Mesodermal cell (in vitro differentiated cells): Measurements from ENCODE around the gene GINS1.
"Not testable (repeated sequence)": the region's sequence is repeated elsewhere in the genome, so short reads cannot be mapped to it uniquely, and the experiment has no call there.

Experiments
- H3K27ac ChIP-seq: 2 replicates; pipeline ENCODE4 v1.7.0; 2013; ENCODE audit warnings: mild to moderate bottlenecking, low read depth, low read length, moderate library complexity; ENCODE audit not compliant: severe bottlenecking
- H3K36me3 ChIP-seq: 2 replicates; pipeline ENCODE4 v1.7.1; 2013; ENCODE audit warnings: mild to moderate bottlenecking, low read length, moderate library complexity; ENCODE audit not compliant: control insufficient read depth, insufficient read depth
- H3K4me1 ChIP-seq: one replicate; pipeline ENCODE4 v1.7.1; 2013; ENCODE audit warnings: mild to moderate bottlenecking, low read length; ENCODE audit not compliant: insufficient read depth, control insufficient read depth, poor library complexity, severe bottlenecking
- H3K4me3 ChIP-seq: 2 replicates; pipeline ENCODE4 v1.7.0; 2013; ENCODE audit warnings: low read length, control low read depth, mild to moderate bottlenecking; ENCODE audit not compliant: insufficient read depth, poor library complexity, severe bottlenecking; ENCODE audit errors: extremely low read depth
- H3K9me3 ChIP-seq: 2 replicates; pipeline ENCODE4 v1.7.1; 2013; ENCODE audit warnings: mild to moderate bottlenecking, low read length, moderate library complexity; ENCODE audit not compliant: control insufficient read depth
- WGBS, 2 experiments: methylation state at CpG; one replicate each; pipeline ENCODE4 v1.1.5; 2013; ENCODE audit warnings: missing lambda C conversion rate in 2 of 2; ENCODE audit not compliant: insufficient coverage in 2 of 2; 5-methylcytosine and 5-hydroxymethylcytosine counted together

Gene GINS1

GRCh38 chr20:25464501-25465242 is 57.2 kb downstream of the GINS1 start:
- H3K4me1 ChIP-seq = no peaks in the 10 kb centered on the region
- no peak overlapping the region for H3K4me3 ChIP-seq
- peaks cover 73% of the 10 kb centered on the region for H3K36me3 ChIP-seq

GRCh38 chr20:25465243-25466135 is 58.0 kb downstream of the GINS1 start:
- Histone ChIP-seq H3K4me1 (no peaks in the 10 kb centered on the region), H3K4me3 (no peak overlapping the region), H3K9me3 (no peaks in the 10 kb centered on the region), H3K36me3 (peaks cover 81% of the 10 kb centered on the region), H3K27ac (no peak overlapping the region)
- 97 to 98% methylated on average over 5 to 11 of the region's 15 CpGs for WGBS, 2 experiments

More at GRCh38 chr20:25464501-25465242, 57.2 kb downstream of the GINS1 start:
- Histone ChIP-seq H3K27ac (no peak overlapping the region), H3K9me3 (no peaks in the 10 kb centered on the region)
- 94% methylated on average over 11 to 12 of the region's 13 CpGs for WGBS, 2 experiments

- Histone ChIP-seq H3K4me3 (no peak overlapping the region), H3K36me3 (peaks cover 85% of the 10 kb centered on the region), H3K4me1 (no peaks in the 10 kb centered on the region), H3K9me3 (no peaks in the 10 kb centered on the region), H3K27ac (no peak overlapping the region)
- 96 to 98% methylated on average over 7 of the region's 7 CpGs for WGBS, 2 experiments
These were observed 59.4 kb downstream of the GINS1 start for GRCh38 chr20:25466846-25467245.

- WGBS, 2 experiments = 95 to 99% methylated on average over 7 of the region's 8 CpGs
- peaks cover 79% of the 10 kb centered on the region for H3K36me3 ChIP-seq
- H3K9me3 ChIP-seq = no peaks in the 10 kb centered on the region
- H3K4me3 ChIP-seq = no peak overlapping the region
- no peaks in the 10 kb centered on the region for H3K4me1 ChIP-seq
- no peak overlapping the region for H3K27ac ChIP-seq
These were observed 60.0 kb downstream of the GINS1 start for GRCh38 chr20:25467441-25467840.

GRCh38 chr20:25468126-25469075 is 60.9 kb downstream of the GINS1 start:
- peaks cover 77% of the 10 kb centered on the region for H3K36me3 ChIP-seq
- WGBS, 2 experiments = 93 to 96% methylated on average over 9 to 13 of the region's 18 CpGs

GRCh38 chr20:25469558-25469957 is 62.1 kb downstream of the GINS1 start:
- H3K27ac ChIP-seq = no peak overlapping the region
- no peak overlapping the region for H3K4me3 ChIP-seq
- no peaks in the 10 kb centered on the region for H3K9me3 ChIP-seq
- H3K4me1 ChIP-seq = no peaks in the 10 kb centered on the region
- peaks cover 69% of the 10 kb centered on the region for H3K36me3 ChIP-seq
- 89 to 91% methylated on average over 10 to 13 of the region's 13 CpGs for WGBS, 2 experiments

More at GRCh38 chr20:25468126-25469075, 60.9 kb downstream of the GINS1 start:
- Histone ChIP-seq H3K4me3 (no peak overlapping the region), H3K27ac (no peak overlapping the region), H3K9me3 (no peaks in the 10 kb centered on the region), H3K4me1 (no peaks in the 10 kb centered on the region)

- 74 to 85% methylated on average over 12 to 13 of the region's 13 CpGs for WGBS, 2 experiments
- Histone ChIP-seq H3K36me3 (peaks cover 67% of the 10 kb centered on the region), H3K9me3 (no peaks in the 10 kb centered on the region), H3K27ac (no peak overlapping the region), H3K4me3 (no peak overlapping the region), H3K4me1 (no peaks in the 10 kb centered on the region)
These were observed 62.6 kb downstream of the GINS1 start for GRCh38 chr20:25470045-25470444.

GRCh38 chr20:25471020-25471419 is 63.5 kb downstream of the GINS1 start:
- Histone ChIP-seq H3K4me1 (no peaks in the 10 kb centered on the region), H3K9me3 (no peaks in the 10 kb centered on the region), H3K36me3 (peaks cover 66% of the 10 kb centered on the region), H3K4me3 (no peak overlapping the region), H3K27ac (no peak overlapping the region)
- 87% methylated on average over 3 of the region's 7 CpGs; no CpG with 5 or more reads in 1 of the 2 experiments for WGBS, 2 experiments

GRCh38 chr20:25473297-25473696 is 65.8 kb downstream of the GINS1 start:
- H3K36me3 ChIP-seq = peaks cover 61% of the 10 kb centered on the region
- not testable (repeated sequence) for H3K4me1 ChIP-seq, H3K9me3 ChIP-seq, H3K27ac ChIP-seq, H3K4me3 ChIP-seq
- WGBS, 2 experiments = no CpG with 5 or more reads among the region's 2 CpGs
